Stimulated activated CD4-positive, alpha-beta T cell treated with anti-CD3 and anti-CD28 coated beads, Interleukin-4, amount 100 ng/mL, for 48 hours (primary cell): ENCODE data around the gene MEF2D.

Source experiments
- DNase-seq, 2 donors: peaks; one replicate each; pipeline ENCODE4 v3.0.0-alpha.2; 2020; ENCODE audit warnings: low read depth in 2 of 2

MEF2D gene

GRCh38 chr1:156524481-156524869 is 23.9 kb upstream of the MEF2D start:
- no peak for DNase-seq

GRCh38 chr1:156523801-156524480 is 23.4 kb upstream of the MEF2D start:
- DNase-seq: no peak

DNA sequence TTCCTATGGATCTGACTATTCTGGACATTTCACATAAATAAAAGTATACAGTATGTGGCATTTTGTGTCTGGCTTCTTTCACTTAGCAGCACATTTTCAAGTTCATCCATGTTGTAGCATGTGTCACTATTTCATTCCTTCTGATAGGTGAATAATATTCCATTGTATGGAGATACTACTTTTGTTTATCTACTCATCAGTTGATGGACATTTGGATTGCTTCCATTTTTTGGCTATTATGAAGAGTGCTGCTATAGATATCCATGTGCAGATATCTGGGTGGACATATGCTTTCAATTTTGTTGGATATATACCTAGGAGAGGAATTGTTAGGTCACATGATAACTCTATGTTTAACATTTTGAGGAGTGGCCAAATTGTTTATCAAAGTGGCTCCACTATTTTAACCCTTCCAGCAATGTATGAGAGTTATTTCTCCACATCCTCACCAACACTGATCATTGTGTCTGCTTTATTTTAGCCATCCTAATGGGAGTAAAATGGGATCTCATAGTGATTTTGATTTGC is 21.9 kb upstream of the MEF2D start:
- no peak for DNase-seq

GRCh38 chr1:156517748-156518147 is 17.2 kb upstream of the MEF2D start:
- no peak for DNase-seq

- no peak for DNase-seq
Measured at GRCh38 chr1:156516821-156517220, 16.2 kb upstream of the MEF2D start.

- no peak for DNase-seq
Measured at GRCh38 chr1:156515956-156516355, 15.4 kb upstream of the MEF2D start.

GRCh38 chr1:156513185-156513584 is 12.6 kb upstream of the MEF2D start:
- no peak for DNase-seq

- peak in 1 of 2 donors; percentile 41 for DNase-seq
Measured at GRCh38 chr1:156511644-156512043, 11.1 kb upstream of the MEF2D start.

DNA sequence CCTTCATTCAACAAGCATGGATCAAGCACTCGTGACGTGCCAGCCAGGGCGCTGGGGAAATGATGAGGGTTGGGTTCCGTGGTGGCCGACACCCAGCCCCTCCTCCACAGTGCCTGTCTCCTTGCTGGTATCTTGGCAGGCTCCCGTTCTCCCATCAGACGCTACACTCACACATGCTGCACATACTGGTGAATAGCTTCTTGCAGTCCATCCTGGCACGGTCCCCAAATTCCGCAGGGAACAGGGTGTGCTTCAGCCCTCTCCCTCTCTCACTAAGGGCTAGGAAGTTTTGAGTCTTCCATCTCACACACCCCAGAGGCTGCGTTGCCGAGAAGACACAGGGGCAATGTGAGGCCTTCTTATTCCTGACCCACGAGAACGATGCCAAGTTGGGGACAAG is 10.1 kb upstream of the MEF2D start:
- no peak for DNase-seq

DNA sequence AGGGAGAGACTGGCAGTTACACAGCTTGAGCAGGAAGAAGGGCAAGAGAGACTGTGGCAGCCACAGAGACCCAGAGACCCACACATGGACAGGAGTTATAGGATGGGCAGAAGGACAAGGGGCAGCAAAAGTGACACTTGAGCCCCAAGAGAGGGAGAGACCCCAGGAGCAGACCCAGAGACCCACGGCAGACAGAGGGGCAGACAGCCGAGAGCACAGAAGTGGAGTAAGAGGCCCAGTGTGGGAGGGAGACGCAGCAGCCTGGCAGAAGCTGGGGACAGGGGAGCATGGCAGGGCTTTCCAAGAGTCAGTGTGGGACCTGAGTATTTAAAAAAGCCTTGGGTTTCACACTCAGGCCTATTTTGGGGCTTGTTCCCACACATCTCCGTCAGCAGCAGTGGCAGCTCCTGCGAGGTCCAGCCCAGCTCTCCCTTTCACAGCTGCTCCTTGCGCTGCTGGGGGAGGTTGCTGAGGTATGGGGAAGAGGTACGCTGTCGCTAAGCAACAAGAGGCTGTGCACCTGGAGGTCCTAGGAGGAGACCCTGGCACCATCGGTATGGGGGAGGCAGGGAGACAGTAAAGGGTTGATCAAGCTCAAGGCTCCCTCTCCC is 9.0 kb upstream of the MEF2D start:
- no peak for DNase-seq

- DNase-seq: no peak
Measured at GRCh38 chr1:156508955-156509234, 8.3 kb upstream of the MEF2D start.

DNA sequence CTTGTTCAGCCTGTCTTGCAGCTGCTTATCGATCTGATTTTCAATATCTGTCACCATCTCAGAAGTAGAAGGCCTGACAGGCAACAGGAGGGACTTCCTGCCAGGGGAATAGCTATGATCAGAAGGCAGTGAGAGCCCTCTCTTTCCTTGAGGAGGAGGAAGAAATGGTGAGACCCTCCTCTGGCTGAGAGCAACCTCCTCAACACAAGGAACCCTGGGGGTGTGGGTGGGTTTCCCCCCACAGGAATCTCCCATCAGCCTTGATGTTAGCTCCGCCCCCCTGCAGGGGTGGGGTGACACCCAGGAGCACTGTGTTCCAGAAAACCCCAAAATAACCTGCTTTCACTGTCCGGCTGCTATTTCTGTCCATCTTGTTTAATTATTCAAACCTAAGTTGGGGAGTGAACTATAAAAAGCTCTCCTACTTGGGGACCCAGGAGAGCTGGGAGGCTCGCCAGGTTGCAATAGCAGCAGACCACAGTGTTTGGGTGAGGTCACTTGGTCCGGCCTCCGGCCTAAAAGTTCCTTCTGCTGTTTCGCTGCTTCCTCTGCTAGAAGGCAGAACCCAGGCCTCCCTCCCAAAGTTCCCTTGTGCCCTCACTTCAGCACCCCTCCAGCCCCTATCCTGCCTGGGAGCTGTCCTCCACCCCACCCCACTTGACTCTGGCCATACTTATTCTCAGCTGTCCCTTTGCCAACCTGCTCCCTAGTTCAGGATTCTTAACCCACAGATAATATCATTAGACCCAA is 7.8 kb upstream of the MEF2D start:
- no peak for DNase-seq

GRCh38 chr1:156506450-156506849 is 5.9 kb upstream of the MEF2D start:
- no peak for DNase-seq

- no peak for DNase-seq
Measured at GRCh38 chr1:156505679-156506298, 5.2 kb upstream of the MEF2D start.

DNA sequence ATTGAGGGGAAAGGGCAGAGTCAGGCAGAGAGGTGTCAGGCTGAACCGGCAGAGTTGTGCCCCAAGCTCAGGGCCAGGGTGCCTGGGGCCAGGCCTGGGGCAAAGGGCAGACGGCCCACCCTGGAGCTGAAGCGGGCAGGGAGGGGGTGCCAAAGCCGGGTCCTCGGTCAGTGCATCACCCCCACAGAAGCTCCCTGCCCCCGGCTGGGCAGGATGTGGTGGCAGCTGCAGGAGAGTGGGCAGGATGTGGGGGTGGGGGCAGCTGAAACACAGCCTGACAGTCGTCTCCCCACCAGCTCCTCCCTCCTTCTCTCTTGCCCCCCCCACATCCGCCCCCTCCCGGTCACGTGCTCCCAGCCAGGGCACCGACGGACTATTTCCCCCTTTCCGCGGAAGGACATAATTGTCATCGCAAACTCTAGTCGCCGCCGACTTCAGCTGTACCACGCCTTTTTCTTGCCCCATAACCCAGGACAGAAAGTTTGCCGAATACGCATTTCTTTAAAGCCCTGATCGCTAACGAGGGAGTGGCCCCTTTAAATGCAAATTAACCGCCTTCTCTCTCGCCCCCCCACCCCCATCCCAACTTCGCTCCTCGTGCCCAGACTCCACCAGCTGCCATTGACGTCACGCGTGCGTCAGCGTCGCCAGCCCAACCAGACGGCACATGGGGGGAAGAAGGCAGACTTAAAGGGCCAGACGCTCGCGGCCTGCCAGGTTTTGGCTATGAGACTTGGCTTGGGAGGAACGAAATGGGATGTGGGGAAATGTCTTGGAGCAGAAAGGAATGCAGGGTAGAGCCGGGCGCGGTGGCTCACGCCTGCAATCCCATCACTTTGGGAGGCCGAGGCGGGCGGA is 4.5 kb upstream of the MEF2D start:
- DNase-seq: peak; percentile 97 to 98

DNA sequence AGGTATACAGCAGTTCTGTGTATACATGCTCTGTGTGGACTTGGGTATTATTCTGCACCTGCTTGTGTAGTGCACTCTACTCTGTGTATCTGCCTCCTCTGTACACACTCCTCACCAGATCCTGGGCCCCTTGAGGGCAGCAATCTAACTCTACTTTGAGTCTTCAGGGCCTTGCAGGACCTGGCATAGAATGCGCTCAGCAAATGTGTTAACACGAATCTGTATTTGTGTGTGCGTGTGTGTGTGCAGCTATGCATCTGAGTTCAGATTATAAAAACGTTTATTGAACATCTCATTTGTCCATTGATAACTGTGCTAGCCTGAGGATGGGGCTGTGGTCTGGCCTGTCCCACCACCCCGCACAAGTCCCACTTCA is 3.9 kb upstream of the MEF2D start:
- no peak for DNase-seq

DNA sequence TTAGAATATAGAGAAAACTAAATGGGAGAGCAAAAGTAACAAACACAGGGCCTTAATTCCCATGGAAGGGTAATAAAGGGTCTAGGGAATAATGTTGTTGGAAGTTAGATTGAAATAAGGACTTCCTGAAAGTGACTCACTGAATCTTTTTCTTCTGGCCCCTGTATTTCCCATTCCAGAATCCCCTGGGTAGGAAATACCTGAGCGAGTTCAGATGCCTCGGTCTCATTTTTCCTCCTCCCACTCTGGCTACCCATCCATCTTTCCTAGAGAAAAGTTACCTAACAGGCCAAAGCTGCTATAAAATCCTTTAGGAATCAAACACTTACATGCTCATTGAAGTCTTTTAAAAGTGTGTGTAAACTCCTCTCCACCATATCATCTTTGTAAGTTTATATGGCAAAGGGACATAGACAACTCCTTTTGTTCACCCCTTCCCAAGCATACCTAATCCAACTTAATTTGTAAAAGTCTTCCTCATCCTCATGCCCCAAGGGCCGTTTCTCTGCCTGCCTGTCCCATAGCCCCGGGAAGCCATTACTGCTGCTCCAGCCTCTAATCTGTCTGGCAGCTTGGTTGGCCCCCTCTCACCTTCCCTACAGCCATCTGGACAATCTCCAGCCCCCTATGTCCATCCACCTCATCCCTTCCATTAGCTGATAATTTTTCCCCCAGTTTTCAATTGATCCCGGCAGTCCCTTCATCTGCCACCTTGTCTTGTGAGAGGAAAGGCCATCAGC is 3.3 kb upstream of the MEF2D start:
- no peak for DNase-seq

DNA sequence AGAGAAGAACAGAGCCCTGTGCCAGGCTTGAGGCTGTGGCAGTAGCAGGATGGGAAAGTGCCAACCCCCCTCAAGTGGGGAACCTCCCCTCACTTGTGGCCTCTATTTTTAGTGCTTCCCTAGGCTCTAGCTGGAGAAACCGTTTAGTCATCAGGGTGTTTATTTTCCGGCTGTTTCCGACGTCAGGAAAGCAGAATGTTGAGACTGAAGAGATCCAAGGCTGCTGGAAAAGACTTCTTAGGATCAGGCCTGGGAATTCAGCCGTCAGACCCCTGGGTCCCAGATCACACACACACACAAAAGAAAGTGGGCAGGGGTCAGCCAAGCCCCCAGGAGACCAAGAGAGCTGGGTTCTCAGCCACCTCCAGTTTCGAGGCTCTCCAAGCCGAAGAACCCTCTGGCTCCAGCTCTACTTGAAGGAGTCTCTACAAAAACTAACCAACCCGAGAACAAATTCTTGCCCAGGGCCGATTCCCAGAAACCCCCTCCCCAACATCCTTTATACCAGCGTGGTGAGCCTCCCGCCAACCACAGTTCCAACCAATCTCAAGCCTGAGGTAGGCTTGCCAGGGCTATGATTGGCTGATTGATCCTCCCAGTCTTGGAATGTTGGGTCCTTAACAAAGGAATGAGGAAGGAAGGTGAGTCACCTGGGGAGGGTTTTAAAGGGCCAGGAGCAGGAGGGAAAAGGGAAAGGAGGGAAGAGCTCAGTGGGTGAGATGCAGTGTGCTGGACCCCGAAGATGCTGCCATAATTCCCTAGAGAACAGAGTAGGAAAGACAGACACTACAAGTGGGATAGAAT is 2.5 kb upstream of the MEF2D start:
- no peak for DNase-seq

GRCh38 chr1:156502391-156502893 is 1.9 kb upstream of the MEF2D start:
- DNase-seq: no peak
